Sigmoid colon (tissue), 7 donors: ENCODE results near the gene STK17A. TPM values are rescaled to one million over a fixed set of nuclear protein-coding genes. Genes with fewer than 3 reads are reported as not detected.

Source experiments
- DNase-seq: peaks from one replicate; pipeline ENCODE4 v3.0.0-alpha.2; 2019
- H3K27ac ChIP-seq, 4 donors: fragments of 200-600 bp; sonication (generic); one replicate each; pipeline ENCODE4 v1.5.1; 2016 to 2019; ENCODE audit warnings: mild to moderate bottlenecking in 1 of 4
- H3K27me3 ChIP-seq, 3 donors: fragments of 200-600 bp; sonication (generic); one replicate each; pipeline ENCODE4 v1.5.1; 2019; ENCODE audit warnings: mild to moderate bottlenecking in 1 of 3
- H3K36me3 ChIP-seq, 4 donors: fragments of 200-600 bp; sonication (generic); one replicate each; pipeline ENCODE4 v1.5.1; 2016 to 2019
- H3K4me1 ChIP-seq, 4 donors: fragments of 200-600 bp; sonication (generic); one replicate each; pipeline ENCODE4 v1.5.1; 2017 to 2019
- H3K4me3 ChIP-seq, 4 donors: fragments of 200-600 bp; sonication (generic); one replicate each; pipeline ENCODE4 v1.5.1; 2017 to 2019; ENCODE audit warnings: mild to moderate bottlenecking in 2 of 4, moderate library complexity in 1 of 4
- H3K9me3 ChIP-seq, 4 donors: fragments of 200-600 bp in 3 of 4; sonication (generic) in 3 of 4; one replicate each; pipeline versions ENCODE4 v1.5.1 to v1.6.1; 2013 to 2019
- CTCF ChIP-seq, 4 experiments: fragments of 450-650 bp in 3 of 4; fragments of 200-600 bp in 1 of 4; IDR thresholded peaks; one replicate each; pipeline ENCODE4 v1.5.1; 2016 to 2019; ENCODE audit warnings: antibody characterized with exemption in 4 of 4, mild to moderate bottlenecking in 3 of 4, moderate library complexity in 2 of 4
- EP300 ChIP-seq, 4 donors: sonication (generic); formaldehyde crosslinking; IDR thresholded peaks; one replicate each; pipeline ENCODE4 v1.6.1; 2017; ENCODE audit warnings: antibody characterized with exemption in 4 of 4
- POLR2A ChIP-seq, 2 donors: fragments of 450-650 bp; IDR thresholded peaks; one replicate each; pipeline ENCODE4 v1.6.1; 2016; ENCODE audit warnings: antibody characterized with exemption in 2 of 2, mild to moderate bottlenecking in 2 of 2, moderate library complexity in 2 of 2
- POLR2AphosphoS5 ChIP-seq, 4 donors: sonication (generic); formaldehyde crosslinking; IDR thresholded peaks; one replicate each; pipeline ENCODE4 v1.6.1; 2017; ENCODE audit warnings: antibody characterized with exemption in 4 of 4
- WGBS, 2 donors: extraction: QIAGEN DNeasy Blood & Tissue Kit; methylation state at CpG; one replicate each; pipeline ENCODE4 v1.1.7; 2013; 5-methylcytosine and 5-hydroxymethylcytosine counted together
- intact Hi-C: fragments of 100-400 bp; cut with DNase I; formaldehyde crosslinking; loops from one replicate; pipeline ENCODE4 v1.15.1; 2023
- polyA plus RNA-seq, 3 donors: library from polyadenylated mRNA; stranded (reverse); fragments of 200-250 nt; gene quantifications; one replicate each; pipeline ENCODE4 v1.2.3, GENCODE V29; 2013
- total RNA-seq, 4 donors: library from RNA; depleted of rRNA; stranded (reverse); fragments of >200 nt; gene quantifications; one replicate each; pipeline ENCODE4 v1.1.0, GENCODE V29; 2016
- donor health status: healthy with polysubstance abuse.
- donor health status: Bipolar disorder and iron deficiency.
- donor health status: healthy.

STK17A gene
- total and polyA plus RNA-seq, 7 donors = 9.3 to 29.6 (median 16.8) TPM

- Histone ChIP-seq H3K27me3 (no peaks in the 10 kb centered on the region), H3K27ac (no peak overlapping the region), H3K36me3 (peaks cover 0 to 1% (median 0%) of the 10 kb centered on the region in 4 donors), H3K4me1 (peaks cover 0 to 9% (median 0%) of the 10 kb centered on the region in 4 donors), H3K4me3 (no peak overlapping the region), H3K9me3 (no peaks in the 10 kb centered on the region)
- TF ChIP-seq POLR2A (IDR thresholded peaks at IDR 0.05) (no peak), POLR2AphosphoS5 (IDR thresholded peaks at IDR 0.05) (no peak), EP300 (IDR thresholded peaks at IDR 0.05) (no peak), CTCF (IDR thresholded peaks at IDR 0.05) (no peak)
- WGBS, 2 donors = 41 to 45% methylated on average over 2 of the region's 2 CpGs
- no peak for DNase-seq
- intact Hi-C loops = no loop called here
Measured at GRCh38 chr7:43590862-43591557, 8.1 kb downstream of the STK17A start.

GRCh38 chr7:43591558-43592180 lies 8.8 kb downstream of the STK17A start:
- Histone ChIP-seq H3K4me1 (peaks cover 0 to 5% (median 0%) of the 10 kb centered on the region in 4 donors), H3K27ac (no peak overlapping the region), H3K36me3 (peaks cover 0 to 6% (median 0%) of the 10 kb centered on the region in 4 donors), H3K9me3 (no peaks in the 10 kb centered on the region), H3K4me3 (no peak overlapping the region), H3K27me3 (no peaks in the 10 kb centered on the region)
- 12 to 38% methylated on average over 4 of the region's 4 CpGs for WGBS, 2 donors
- DNase-seq = no peak
- TF ChIP-seq POLR2A (IDR thresholded peaks at IDR 0.05) = no peak
- TF ChIP-seq POLR2AphosphoS5 (IDR thresholded peaks at IDR 0.05) = no peak
- TF ChIP-seq EP300 (IDR thresholded peaks at IDR 0.05) = no peak
- TF ChIP-seq CTCF (IDR thresholded peaks at IDR 0.05) = no peak
- intact Hi-C loops = no loop called here

DNA sequence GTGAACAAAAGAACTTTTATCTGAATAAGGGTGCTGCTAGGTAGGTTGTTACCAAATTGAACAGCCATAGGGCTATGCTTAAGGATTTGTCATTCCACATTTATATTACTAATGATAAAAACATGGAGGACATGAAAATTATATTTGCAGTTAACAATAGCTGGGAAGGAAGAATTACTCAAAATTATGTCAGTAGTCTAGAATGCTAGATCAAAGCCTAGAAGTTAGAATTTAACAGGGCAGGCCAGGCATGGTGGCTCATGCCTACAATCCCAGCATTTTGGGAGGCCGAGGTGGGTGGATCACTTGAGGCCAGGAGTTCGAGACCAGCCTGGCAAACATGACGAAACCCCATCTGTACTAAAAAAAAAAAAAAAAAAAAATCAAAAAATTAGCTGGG lies 9.4 kb downstream of the STK17A start:
- WGBS, 2 donors = 72 to 86% methylated on average over 3 of the region's 3 CpGs
- H3K9me3 ChIP-seq = no peaks in the 10 kb centered on the region
- no peak for DNase-seq
- no peak overlapping the region for H3K27ac ChIP-seq
- intact Hi-C loops = no loop called here
- H3K4me1 ChIP-seq = peaks cover 0 to 5% (median 0%) of the 10 kb centered on the region in 4 donors
- H3K4me3 ChIP-seq = no peak overlapping the region
- H3K36me3 ChIP-seq = peaks cover 0 to 6% (median 0%) of the 10 kb centered on the region in 4 donors
- TF ChIP-seq EP300 (IDR thresholded peaks at IDR 0.05) (no peak), POLR2A (IDR thresholded peaks at IDR 0.05) (no peak), CTCF (IDR thresholded peaks at IDR 0.05) (no peak), POLR2AphosphoS5 (IDR thresholded peaks at IDR 0.05) (no peak)
- no peaks in the 10 kb centered on the region for H3K27me3 ChIP-seq

- Histone ChIP-seq H3K4me1 (peaks cover 0 to 5% (median 0%) of the 10 kb centered on the region in 4 donors), H3K36me3 (peaks cover 0 to 6% (median 0%) of the 10 kb centered on the region in 4 donors), H3K27ac (no peak overlapping the region), H3K4me3 (no peak overlapping the region), H3K9me3 (no peaks in the 10 kb centered on the region), H3K27me3 (no peaks in the 10 kb centered on the region)
- DNase-seq = no peak
- TF ChIP-seq POLR2A (IDR thresholded peaks at IDR 0.05) (no peak), EP300 (IDR thresholded peaks at IDR 0.05) (no peak), POLR2AphosphoS5 (IDR thresholded peaks at IDR 0.05) (no peak), CTCF (IDR thresholded peaks at IDR 0.05) (no peak)
- 93 to 98% methylated on average over 1 of the region's 1 CpG for WGBS, 2 donors
- intact Hi-C loops = no loop called here
Measured at GRCh38 chr7:43593010-43593409, 10.1 kb downstream of the STK17A start.
